GM18508 (cell line): ENCODE results near the gene ADD1.
"Not testable (repeated sequence)": the region's sequence is repeated elsewhere in the genome, so short reads cannot be mapped to it uniquely, and the experiment has no call there.

Experiments used
- ATAC-seq: cut with Tn5 transposase; IDR thresholded peaks from one replicate; pipeline ENCODE4 v1.9.1; 2021; ENCODE audit warnings: moderate number of reproducible peaks; ENCODE audit not compliant: insufficient read depth, unreplicated experiment

ADD1 gene

DNA sequence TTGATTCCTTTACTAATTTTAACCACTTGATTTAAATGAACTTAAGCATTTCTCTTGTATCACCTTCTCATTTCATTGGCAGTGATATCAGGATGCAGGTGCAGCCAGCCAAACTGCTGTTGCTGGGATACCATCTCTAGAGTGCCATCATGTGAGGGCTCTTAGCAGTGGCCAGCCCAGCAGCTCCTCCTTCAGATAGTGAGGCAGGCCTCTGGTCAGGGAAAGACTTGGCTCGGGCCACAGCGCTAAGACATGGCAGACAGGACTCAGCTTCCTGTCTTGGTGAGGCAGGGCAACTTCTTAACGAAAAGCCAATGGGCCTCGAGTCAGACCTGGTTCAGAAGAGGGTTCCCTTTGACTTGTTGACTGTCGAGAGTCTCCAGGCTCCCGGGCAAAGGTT is 69.5 kb downstream of the ADD1 start:
- no peak for ATAC-seq

DNA sequence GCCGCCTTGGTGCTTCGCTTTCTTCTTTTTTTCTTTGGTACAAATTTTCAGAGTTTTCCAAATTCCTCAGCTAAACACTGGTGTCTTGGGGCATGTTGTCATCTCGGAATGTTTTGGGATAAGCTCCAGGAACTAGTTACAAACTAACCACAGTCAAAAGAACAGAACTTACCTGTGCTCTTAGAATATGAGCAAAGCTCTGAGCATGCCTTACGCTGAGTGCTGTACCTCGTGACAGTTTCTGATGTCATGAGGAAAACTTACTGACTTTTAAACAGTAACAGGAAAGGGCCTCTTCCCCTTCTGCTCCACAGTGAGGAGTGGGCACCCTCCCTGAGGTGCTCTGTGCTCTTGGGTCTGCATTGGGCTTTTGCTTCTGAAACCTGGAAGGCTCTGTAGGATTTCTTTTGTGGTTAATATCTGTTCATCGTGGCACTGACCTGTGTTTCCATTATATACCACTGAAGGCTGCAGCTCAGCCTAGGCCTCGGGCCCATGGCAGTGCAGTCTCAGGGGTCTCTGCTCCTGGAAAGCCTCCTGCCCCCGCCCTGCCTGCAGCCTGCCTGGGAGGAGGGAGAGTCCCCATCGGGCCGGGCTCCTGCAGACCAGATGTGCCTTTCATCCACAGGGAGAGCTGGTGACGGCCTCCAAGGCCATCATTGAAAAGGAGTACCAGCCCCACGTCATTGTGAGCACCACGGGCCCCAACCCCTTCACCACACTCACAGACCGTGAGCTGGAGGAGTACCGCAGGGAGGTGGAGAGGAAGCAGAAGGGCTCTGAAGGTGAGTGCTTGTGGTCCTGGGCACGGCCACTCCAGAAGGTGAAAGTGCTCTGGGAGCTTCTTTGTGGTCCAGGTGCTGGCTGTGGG is 70.8 kb downstream of the ADD1 start:
- ATAC-seq: no peak

- ATAC-seq: no peak
These were observed 72.1 kb downstream of the ADD1 start for GRCh38 chr4:2915789-2916188.

GRCh38 chr4:2916696-2917095 is 73.1 kb downstream of the ADD1 start:
- not testable (repeated sequence) for ATAC-seq

- ATAC-seq: not testable (repeated sequence)
These were observed 74.7 kb downstream of the ADD1 start for GRCh38 chr4:2918300-2918699.

GRCh38 chr4:2918714-2919113 is 75.1 kb downstream of the ADD1 start:
- ATAC-seq: not testable (repeated sequence)

DNA sequence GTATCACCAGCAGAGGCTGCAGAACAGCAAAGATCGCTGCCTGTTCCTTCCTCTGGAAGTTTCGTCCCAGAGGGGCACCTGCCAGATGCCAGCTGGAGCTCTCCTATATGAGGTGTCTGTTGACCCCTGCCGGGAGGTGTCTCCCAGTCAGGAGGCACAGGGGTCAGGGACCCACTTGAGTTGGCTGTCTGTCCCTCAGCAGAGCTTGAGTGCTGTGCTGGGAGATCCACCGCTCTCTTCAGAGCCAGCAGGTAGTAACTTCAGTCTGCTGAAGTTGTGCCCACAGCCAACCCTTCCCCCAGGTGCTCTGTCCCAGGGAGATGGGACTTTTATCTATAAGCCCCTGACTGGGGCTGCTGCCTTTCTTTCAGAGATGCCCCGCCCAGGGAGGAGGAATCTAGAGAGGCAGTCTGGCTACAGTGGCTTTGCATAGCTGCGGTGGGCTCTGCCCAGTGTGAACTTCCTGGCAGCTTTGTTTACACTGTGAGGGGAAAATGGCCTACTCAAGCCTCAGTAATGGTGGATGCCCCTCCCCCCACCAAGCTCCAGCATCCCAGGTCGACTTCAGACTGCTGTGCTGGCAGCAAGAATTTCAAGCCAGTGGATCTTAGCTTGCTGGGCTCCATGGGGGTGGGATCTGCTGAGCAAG is 78.9 kb downstream of the ADD1 start:
- ATAC-seq: not testable (repeated sequence)

- ATAC-seq: no peak
These were observed 79.5 kb downstream of the ADD1 start for GRCh38 chr4:2923141-2923551.

DNA sequence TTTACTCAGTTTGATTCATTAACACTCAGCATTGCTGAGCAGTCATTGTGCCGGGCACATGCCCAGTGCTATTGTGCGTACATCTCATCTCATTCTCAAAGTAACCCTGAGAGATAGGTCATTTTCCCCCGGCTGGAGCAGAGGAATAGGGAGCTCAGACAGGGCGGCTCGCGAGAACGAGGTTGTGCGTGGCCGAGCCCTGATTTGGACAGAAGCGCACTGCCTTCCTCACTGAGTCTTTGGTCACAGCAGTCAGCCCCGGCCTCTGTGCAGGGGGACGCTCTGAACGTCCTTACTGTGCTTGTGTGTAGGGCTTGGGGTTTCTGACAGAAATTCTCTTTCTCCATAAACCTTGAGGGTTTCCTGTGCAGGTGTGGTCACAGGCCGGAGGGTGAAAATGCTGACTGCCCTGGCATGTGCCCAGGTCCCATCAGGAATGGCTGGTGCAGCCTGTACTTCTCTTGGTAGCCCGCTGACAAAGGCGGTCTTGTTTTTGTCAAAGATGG is 80.1 kb downstream of the ADD1 start:
- ATAC-seq: no peak

DNA sequence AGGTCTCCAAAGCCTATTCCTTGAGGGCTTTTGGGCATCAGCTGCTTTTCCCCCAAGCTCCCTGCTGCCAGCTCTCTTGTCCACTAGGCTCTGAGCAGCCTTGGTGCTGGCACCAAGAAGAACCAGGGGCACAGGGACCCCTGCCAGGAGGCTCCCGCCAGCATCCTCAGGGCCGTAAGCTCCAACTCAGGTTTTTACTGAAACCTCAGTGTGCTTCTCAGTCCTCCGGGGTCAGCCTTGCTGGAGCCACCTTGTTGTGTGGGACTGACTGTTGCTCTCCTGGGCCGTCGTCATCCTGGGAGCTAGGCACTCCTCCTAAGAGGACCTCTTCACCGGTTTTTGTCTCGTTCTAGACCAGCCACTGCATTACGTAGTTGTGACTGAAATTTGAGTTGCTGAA is 80.6 kb downstream of the ADD1 start:
- ATAC-seq: no peak

DNA sequence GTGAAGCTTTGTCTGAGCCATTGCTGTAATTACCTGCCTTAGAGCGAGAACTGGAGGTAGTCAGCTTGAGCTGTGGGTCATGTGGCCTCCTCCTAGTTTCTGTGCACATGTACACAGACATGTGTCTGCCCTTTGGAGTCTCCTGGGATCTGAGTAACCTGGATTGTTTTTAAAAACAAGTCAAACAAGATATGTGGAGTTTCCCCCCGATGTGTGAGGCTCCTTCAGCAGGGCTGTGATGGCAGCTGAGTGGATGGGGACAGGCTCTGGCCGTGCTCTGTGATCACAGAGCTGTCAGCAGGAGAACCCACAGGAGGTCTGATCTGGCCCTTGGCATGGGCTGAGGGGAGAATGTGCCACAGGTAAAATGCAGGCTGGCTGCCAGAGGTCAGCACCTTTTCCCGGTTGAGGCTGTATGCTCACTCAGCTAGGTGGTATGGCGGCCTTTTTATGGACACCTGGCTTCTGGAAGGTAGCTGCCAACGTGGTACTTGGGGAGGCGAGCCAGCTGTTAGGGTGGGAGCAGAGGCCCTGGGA is 81.2 kb downstream of the ADD1 start:
- no peak for ATAC-seq

DNA sequence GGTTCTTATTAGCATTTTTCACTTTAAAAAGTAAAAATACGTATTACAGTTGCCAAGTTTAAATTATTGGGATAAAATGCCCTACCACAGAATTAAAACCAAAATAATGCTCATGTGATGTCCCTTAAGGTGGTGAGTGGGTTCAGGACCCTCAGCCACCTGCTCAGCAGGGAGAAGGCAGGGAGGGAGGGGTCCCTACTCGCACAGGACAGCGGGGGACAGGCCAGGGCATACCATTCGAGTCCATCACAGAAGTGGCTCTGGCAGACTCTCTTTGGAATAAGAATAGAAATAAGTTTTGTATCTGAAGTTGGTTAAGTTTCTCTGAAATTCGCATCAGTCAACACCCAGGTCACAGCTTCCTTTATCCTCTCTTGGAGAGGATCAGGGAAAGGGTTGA is 81.9 kb downstream of the ADD1 start:
- no peak for ATAC-seq

DNA sequence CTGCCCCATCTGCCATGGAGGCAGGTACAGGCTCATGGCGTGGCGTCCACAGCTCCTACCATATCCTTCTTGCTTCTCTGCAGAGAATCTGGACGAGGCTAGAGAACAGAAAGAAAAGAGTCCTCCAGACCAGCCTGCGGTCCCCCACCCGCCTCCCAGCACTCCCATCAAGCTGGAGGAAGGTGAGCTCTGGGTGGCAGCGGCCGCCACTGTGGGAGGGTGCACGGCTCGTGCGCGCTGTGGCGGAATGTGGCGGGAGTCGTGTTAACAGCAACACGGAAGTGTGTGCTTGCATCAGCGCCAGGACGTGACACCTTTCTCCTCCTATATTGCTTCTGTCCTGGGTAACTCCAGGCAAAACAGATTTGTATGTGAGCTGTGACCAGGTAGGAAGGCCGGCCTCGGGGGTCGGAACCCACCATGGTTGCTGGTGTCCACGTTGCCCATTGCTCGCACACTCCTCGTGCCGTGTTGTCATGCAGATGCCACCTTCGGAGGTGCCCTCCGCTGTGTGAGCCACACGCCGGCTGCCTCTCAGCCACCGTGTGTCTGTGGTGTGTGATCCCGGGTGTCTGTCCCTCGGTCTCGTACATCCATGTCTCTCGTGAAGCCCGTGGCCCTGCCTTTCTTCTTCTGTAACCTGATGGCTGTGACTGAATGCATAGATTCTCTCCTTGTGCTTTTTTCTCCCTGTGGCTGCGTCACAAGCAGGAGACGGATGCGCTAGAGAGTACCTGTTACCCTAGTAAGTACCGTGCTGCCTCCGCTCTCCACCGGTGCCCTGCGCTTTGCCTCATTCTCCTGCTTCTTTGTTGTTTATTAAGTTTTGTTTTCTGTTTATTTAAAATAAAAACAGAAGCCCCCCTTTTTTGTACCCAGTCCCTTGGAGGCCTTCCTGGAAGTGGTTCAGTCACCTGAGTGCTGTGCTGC is 82.6 kb downstream of the ADD1 start:
- ATAC-seq: no peak

DNA sequence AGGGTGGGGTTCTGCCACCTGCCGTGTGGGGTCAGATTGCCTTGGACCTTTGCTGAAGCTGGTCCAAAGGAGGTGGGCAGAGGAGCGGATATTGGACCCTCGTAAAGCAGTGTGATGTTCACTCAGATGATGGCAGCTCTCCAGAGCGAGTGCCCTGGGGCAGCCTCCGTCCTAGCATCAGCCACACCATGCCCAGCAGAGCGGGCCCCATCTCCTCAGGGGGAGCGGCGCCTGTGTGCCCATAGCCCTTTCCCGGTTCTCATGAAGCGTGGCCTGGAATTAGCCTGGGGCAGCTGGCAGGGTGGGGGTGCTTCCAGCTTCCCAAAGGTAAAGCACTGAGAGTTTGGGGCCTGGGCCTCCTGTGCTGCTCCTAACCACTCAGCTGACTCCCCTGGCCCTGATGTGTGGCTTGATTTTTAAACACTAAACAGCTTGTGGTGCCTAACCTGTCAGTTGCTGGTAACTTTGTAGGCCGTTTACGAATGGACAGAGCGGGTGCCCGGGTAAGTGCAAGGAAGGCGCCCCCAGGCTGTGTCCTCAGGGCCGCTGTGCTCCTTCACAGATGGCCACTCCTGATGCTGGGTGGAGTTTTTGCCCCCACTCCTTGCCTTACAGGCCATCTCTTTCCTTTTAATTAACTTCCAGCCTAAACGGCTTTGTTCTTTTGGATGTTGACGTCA is 83.5 kb downstream of the ADD1 start:
- no peak for ATAC-seq

DNA sequence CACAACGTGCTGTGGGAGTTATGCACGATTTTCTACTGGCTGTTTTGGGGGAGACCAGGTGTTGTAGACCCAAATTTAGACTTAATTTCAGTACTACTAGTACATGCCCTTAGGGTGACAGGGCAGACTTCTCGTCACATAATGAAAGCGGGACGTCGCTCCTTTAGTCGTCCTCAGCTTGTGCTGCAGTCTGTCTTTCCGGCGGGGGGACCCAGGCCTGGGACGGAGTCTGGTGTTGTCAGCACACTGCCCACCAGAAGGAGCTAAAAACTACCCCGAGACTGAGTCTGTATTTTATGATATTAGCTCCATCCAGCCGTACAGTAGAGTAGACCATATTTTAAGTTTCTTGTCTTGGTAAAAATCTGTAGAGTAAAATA is 84.0 kb downstream of the ADD1 start:
- ATAC-seq: no peak

DNA sequence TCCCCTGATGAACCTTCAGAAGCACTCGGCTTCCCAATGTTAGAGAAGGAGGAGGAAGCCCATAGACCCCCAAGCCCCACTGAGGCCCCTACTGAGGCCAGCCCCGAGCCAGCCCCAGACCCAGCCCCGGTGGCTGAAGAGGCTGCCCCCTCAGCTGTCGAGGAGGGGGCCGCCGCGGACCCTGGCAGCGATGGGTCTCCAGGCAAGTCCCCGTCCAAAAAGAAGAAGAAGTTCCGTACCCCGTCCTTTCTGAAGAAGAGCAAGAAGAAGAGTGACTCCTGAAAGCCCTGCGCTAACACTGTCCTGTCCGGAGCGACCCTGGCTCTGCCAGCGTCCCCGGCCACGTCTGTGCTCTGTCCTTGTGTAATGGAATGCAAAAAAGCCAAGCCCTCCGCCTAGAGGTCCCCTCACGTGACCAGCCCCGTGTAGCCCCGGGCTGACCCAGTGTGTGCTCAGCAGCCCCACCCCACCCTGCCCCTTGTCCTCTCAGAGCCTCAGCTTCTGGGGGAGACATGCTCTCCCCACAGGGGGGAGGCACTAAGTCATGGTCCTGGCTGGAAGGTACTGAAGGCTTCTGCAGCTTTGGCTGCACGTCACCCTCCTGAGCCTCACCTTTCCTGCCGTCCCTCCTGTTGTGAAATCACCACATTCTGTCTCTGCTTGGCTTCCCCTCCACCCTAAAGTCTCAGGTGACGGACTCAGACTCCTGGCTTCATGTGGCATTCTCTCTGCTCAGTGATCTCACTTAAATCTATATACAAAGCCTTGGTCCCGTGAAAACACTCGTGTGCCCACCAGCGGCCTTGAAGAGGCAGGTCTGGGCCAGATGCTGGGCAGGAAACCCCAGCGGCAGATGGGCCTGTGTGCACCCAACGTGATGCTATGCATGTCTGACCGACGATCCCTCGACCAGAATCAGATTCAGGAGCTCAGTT is 84.9 kb downstream of the ADD1 start:
- no peak for ATAC-seq

GRCh38 chr4:2929469-2929868 is 85.8 kb downstream of the ADD1 start:
- no peak for ATAC-seq

DNA sequence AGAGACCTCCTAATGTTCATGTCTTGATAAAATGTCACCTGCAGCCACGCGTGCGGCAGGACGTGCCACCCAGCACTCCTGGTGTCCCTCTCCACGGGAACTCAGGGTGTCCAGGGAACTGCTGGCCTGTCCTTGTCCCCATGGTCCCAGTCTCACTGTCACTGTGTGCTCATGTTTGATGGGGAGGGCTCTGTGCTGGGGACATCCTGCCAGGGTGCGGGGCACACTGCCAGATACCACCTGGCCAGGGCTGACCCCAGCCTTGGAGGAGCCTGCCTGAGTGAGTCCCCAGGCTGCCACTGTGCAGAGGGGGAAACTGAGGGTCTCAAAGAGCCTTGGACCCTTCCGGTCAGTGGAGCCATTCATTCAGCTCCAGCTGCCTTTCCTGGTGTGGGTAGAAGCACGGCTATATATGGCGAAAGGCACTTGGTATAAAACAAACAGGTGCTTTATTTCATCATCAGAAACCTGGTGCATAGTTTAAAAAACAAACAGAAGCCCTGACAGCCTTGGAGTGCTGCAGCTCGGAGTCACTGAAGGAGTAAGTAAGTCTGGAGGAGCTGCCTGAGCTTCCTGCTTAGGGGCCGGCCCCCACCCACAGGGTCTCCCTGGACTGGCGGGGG is 86.6 kb downstream of the ADD1 start:
- no peak for ATAC-seq
